Measurements from ENCODE around the gene MS4A8. TPM values are rescaled to one million over a fixed set of nuclear protein-coding genes. Genes with fewer than 3 reads are reported as not detected.

The MS4A8 gene
- total and polyA plus RNA-seq, 2 donors (not counting 1 experiment from before 2014, with no cell fraction given): not detected

DNA sequence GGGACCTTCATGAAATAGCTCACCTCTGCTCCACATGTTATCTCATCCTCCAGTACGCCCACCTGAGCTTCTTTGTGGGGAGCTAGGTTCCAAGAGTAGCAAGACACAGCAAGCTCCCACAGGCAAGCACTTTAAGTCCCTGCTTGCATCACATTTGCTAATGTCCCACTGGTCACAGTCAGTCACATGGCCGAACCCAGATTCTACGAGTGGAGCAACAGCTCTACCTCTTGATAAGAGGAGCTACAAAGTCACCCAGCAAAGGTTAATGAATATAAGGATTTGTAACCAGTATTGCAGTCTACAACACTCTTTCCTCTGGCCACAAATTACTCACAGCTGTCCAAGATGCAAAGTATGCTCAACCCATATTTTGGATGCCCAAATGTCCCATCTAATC is 42.0 kb downstream of the MS4A8 start:
- Histone ChIP-seq H3K4me1 (ENCODE audit: control insufficient read depth in 2 of 2, insufficient read depth in 2 of 2, low read length in 2 of 2) (no peaks in the 10 kb centered on the region), H2AFZ (ENCODE audit: insufficient read depth, low read depth, low read length, poor library complexity, severe bottlenecking) (no peak overlapping the region), H3K9me3 (ENCODE audit: control extremely low read depth in 1 of 3, control insufficient read depth in 2 of 3, insufficient read depth in 1 of 3, low read length in 2 of 3) (peaks cover 0 to 4% (median 3%) of the 10 kb centered on the region in 3 donors), H3K4me2 (replicated peaks; ENCODE audit: low read depth, low read length, poor library complexity, severe bottlenecking) (no peak overlapping the region), H3K27me3 (replicated peaks in 1 of 4; ENCODE audit: control extremely low read depth in 1 of 4, control insufficient read depth in 3 of 4, insufficient read depth in 4 of 4, low read length in 3 of 4) (peaks cover 0 to 8% (median 0%) of the 10 kb centered on the region in 4 experiments), H3K4me3 (ENCODE audit: control extremely low read depth in 1 of 5, extremely low read depth in 1 of 5, insufficient read depth in 1 of 5, low read depth in 2 of 5, low read length in 4 of 5) (no peak overlapping the region), H3K79me2 (ENCODE audit: control insufficient read depth, insufficient read depth, low read length) (no peaks in the 10 kb centered on the region), H3K9ac (ENCODE audit: low read length) (no peak overlapping the region), H3K27ac (ENCODE audit: low read length in 2 of 2) (no peak overlapping the region), H3K36me3 (replicated peaks in 1 of 2; ENCODE audit: control extremely low read depth in 1 of 2, control insufficient read depth in 1 of 2, extremely low read depth in 1 of 2, insufficient read depth in 2 of 2, low read length in 1 of 2) (no peaks in the 10 kb centered on the region), H4K20me1 (ENCODE audit: control insufficient read depth, insufficient read depth, low read length, poor library complexity, severe bottlenecking) (no peaks in the 10 kb centered on the region)
- DNase-seq (no peak), ATAC-seq (ENCODE audit: low read depth) (no peak)
- Mint-ChIP-seq H3K27ac (no peak overlapping the region), H3K4me1 (no peaks in the 10 kb centered on the region), H3K4me3 (no peak overlapping the region), H3K9me3 (ENCODE audit: insufficient read depth) (no peaks in the 10 kb centered on the region), H3K27me3 (peaks cover 35% of the 10 kb centered on the region)
- POLR2A ChIA-PET: no interaction called here
- TF ChIP-seq EZH2 (IDR thresholded peaks at IDR 0.05; ENCODE audit: borderline replicate concordance, insufficient read depth, low read depth, low read length, poor library complexity, severe bottlenecking) (no peak), CTCF (IDR thresholded peaks at IDR 0.05) (no peak)
- CTCF ChIA-PET: no interaction called here
- 100% methylated on average over 1 of the region's 3 CpGs for WGBS (ENCODE audit: insufficient coverage)
- intact Hi-C loops (cut with micrococcal nuclease): no loop called here

- Mint-ChIP-seq H3K4me3 (no peak overlapping the region), H3K4me1 (no peaks in the 10 kb centered on the region), H3K27me3 (peaks cover 23% of the 10 kb centered on the region), H3K9me3 (ENCODE audit: insufficient read depth) (no peaks in the 10 kb centered on the region), H3K27ac (no peak overlapping the region)
- Histone ChIP-seq H3K79me2 (ENCODE audit: control insufficient read depth, insufficient read depth, low read length) (no peaks in the 10 kb centered on the region), H3K27me3 (replicated peaks in 1 of 4; ENCODE audit: control extremely low read depth in 1 of 4, control insufficient read depth in 3 of 4, insufficient read depth in 4 of 4, low read length in 3 of 4) (peaks cover 0 to 8% (median 0%) of the 10 kb centered on the region in 4 experiments), H3K9ac (ENCODE audit: low read length) (no peak overlapping the region), H3K27ac (ENCODE audit: low read length in 2 of 2) (no peak overlapping the region), H2AFZ (ENCODE audit: insufficient read depth, low read depth, low read length, poor library complexity, severe bottlenecking) (no peak overlapping the region), H4K20me1 (ENCODE audit: control insufficient read depth, insufficient read depth, low read length, poor library complexity, severe bottlenecking) (no peaks in the 10 kb centered on the region), H3K4me3 (ENCODE audit: control extremely low read depth in 1 of 5, extremely low read depth in 1 of 5, insufficient read depth in 1 of 5, low read depth in 2 of 5, low read length in 4 of 5) (no peak overlapping the region), H3K4me2 (replicated peaks; ENCODE audit: low read depth, low read length, poor library complexity, severe bottlenecking) (no peak overlapping the region), H3K36me3 (replicated peaks in 1 of 2; ENCODE audit: control extremely low read depth in 1 of 2, control insufficient read depth in 1 of 2, extremely low read depth in 1 of 2, insufficient read depth in 2 of 2, low read length in 1 of 2) (no peaks in the 10 kb centered on the region), H3K4me1 (ENCODE audit: control insufficient read depth in 2 of 2, insufficient read depth in 2 of 2, low read length in 2 of 2) (no peaks in the 10 kb centered on the region), H3K9me3 (ENCODE audit: control extremely low read depth in 1 of 3, control insufficient read depth in 2 of 3, insufficient read depth in 1 of 3, low read length in 2 of 3) (peaks cover 0 to 4% (median 3%) of the 10 kb centered on the region in 3 donors)
- CTCF ChIA-PET: interaction anchor here (1.7 kb wide), 1 partner anchor 20 kb away, joined by 5 read pairs; no protein-coding TSS in a partner anchor
- DNase-seq (no peak), ATAC-seq (ENCODE audit: low read depth) (no peak)
- no peak for TF ChIP-seq CTCF (IDR thresholded peaks at IDR 0.05)
- no peak for TF ChIP-seq EZH2 (IDR thresholded peaks at IDR 0.05; ENCODE audit: borderline replicate concordance, insufficient read depth, low read depth, low read length, poor library complexity, severe bottlenecking)
- no CpG with 5 or more reads among the region's 1 CpG for WGBS (ENCODE audit: insufficient coverage)
- POLR2A ChIA-PET: no interaction called here
- intact Hi-C loops (cut with micrococcal nuclease): no loop called here
Measured at GRCh38 chr11:60743058-60743457, 43.6 kb downstream of the MS4A8 start.

Data from B cell (primary cell).